ENCODE data around the gene SKIDA1. TPM values are rescaled to one million over a fixed set of nuclear protein-coding genes. Genes with fewer than 3 reads are reported as not detected.

The SKIDA1 gene
- total and polyA plus RNA-seq, 4 experiments from 2014 or later, result 0.13 to 0.94 (median 0.56) TPM

DNA sequence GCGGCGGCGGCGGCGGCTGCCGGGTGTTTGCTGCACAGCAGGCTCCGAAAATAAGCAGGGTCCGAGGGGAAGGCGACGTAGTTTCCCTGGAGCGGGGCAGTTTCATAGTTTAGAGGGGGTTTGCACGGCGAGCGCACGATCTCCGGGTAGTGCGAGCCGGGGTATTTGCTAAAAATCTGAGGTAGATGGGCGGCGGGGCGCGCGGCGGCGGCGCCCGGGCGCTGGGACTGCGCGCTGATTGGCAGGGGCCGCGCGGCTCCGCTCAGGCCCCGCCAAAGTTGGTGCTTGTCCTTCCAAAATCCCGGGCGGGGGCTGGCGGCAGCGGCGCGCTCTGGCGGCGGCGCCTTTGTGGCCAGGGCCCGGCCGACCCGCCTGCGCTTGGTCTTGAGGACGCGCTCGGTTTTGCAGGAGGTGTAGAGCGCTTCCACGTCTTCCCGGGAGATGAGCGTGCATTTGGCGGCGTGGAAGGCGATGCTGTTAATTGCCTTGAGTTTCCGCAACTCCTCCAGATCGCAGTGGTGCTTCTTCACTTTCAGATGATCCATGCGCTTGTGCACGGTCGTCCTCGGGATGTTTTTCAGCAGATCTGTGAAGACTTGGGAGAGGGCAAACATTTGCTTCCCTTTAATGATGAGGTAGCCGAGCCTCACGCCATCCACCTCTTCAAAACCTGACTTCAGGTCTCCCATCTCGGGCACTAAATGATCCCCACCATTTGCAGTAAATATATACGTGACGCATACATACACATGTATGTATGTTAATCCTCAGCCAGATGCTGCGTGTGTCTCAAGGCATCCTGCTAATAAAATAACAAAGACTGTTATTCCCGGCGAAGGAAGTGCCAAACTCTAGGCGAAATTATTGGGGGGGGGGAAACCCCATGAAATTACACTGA, 8.1 kb downstream of the SKIDA1 start:
- Mint-ChIP-seq H3K27ac (peak overlapping the region in 5 of 7 donors; percentile 12 to 90 (median 71)), H3K4me1 (peaks cover 23 to 50% (median 32%) of the 10 kb centered on the region in 4 donors)
- CTCF ChIA-PET (ENCODE audit: partially characterized antibody), result interaction anchor here (0.7 to 1.4 kb wide), 3 partner anchors 16 to 42 kb away, joined by 3 to 10 read pairs (median 3); partner anchors contain the start of gene MLLT10

GRCh38 chr10:21516242-21517131, 9.0 kb downstream of the SKIDA1 start:
- intact Hi-C loops (cut with micrococcal nuclease), result loop anchor here (1.0 kb wide), 3 partner anchors 9 to 19 kb away; partner anchors contain the start of genes MLLT10 and SKIDA1
- no peaks in the 10 kb centered on the region for H3K36me3 Mint-ChIP-seq
- peaks cover 63 to 76% of the 10 kb centered on the region in 2 donors for H3K27me3 Mint-ChIP-seq
- peak; percentile 46 to 64 (median 55) for DNase-seq
- peak overlapping the region in 1 of 7 donors; percentile 77 for H3K27ac Mint-ChIP-seq
- Histone ChIP-seq H3K4me1 (ENCODE audit: insufficient read depth, low read length) (peaks cover 37% of the 10 kb centered on the region), H3K36me3 (ENCODE audit: insufficient read depth, low read length) (no peaks in the 10 kb centered on the region), H3K27me3 (ENCODE audit: insufficient read depth, low read length) (peaks cover 76% of the 10 kb centered on the region), H3K9me3 (ENCODE audit: control insufficient read depth in 1 of 2, low read length in 2 of 2) (no peaks in the 10 kb centered on the region), H3K27ac (ENCODE audit: low read depth, low read length) (no peak overlapping the region), H3K4me3 (ENCODE audit: low read length in 2 of 2) (peak overlapping the region in 1 of 2 donors; percentile 39)
- ChIA-PET POLR2A (ENCODE audit: partially characterized antibody) (interaction anchor here (0.8 to 3.1 kb wide), 5 partner anchors 10 to 486 kb away, joined by 3 to 28 read pairs (median 9); partner anchors contain the start of genes DNAJC1 and SKIDA1), CTCF (ENCODE audit: partially characterized antibody) (interaction anchor here (1.1 kb wide), 1 partner anchor 19 kb away, joined by 4 read pairs; no protein-coding TSS in a partner anchor)
- peak overlapping the region; percentile 68 to 89 (median 76) for H3K4me3 Mint-ChIP-seq
- H3K4me1 Mint-ChIP-seq, result peaks cover 23 to 50% (median 32%) of the 10 kb centered on the region in 4 donors
- peaks cover 0 to 9% (median 0%) of the 10 kb centered on the region in 8 donors for H3K9me3 Mint-ChIP-seq

More for the DNA sequence above, 8.1 kb downstream of the SKIDA1 start:
- H3K9me3 ChIP-seq (ENCODE audit: control insufficient read depth in 1 of 2, low read length in 2 of 2), result no peaks in the 10 kb centered on the region
- peak overlapping the region in 1 of 2 donors; percentile 37 for H3K4me3 ChIP-seq (ENCODE audit: low read length in 2 of 2)
- H3K36me3 ChIP-seq (ENCODE audit: insufficient read depth, low read length), result no peaks in the 10 kb centered on the region
- peaks cover 0 to 9% (median 0%) of the 10 kb centered on the region in 8 donors for H3K9me3 Mint-ChIP-seq
- POLR2A ChIA-PET (ENCODE audit: partially characterized antibody), result interaction anchor here (1.0 to 3.8 kb wide), 7 partner anchors 9 to 919 kb away, joined by 3 to 28 read pairs (median 14); partner anchors contain the start of genes DNAJC1, MLLT10 and SKIDA1
- peak in 3 of 5 donors; percentile 29 to 38 (median 37) for DNase-seq
- H3K27ac ChIP-seq (ENCODE audit: low read depth, low read length), result no peak overlapping the region
- peaks cover 67% of the 10 kb centered on the region for H3K27me3 ChIP-seq (ENCODE audit: insufficient read depth, low read length)
- H3K4me3 Mint-ChIP-seq, result peak overlapping the region; percentile 68 to 90 (median 85)
- intact Hi-C loops (cut with micrococcal nuclease), result loop anchor here (1.0 kb wide), 3 partner anchors 8 to 20 kb away; partner anchors contain the start of genes MLLT10 and SKIDA1
- H3K4me1 ChIP-seq (ENCODE audit: insufficient read depth, low read length), result peaks cover 37% of the 10 kb centered on the region
- H3K36me3 Mint-ChIP-seq, result no peaks in the 10 kb centered on the region
- H3K27me3 Mint-ChIP-seq, result peaks cover 60 to 73% of the 10 kb centered on the region in 2 donors

DNA sequence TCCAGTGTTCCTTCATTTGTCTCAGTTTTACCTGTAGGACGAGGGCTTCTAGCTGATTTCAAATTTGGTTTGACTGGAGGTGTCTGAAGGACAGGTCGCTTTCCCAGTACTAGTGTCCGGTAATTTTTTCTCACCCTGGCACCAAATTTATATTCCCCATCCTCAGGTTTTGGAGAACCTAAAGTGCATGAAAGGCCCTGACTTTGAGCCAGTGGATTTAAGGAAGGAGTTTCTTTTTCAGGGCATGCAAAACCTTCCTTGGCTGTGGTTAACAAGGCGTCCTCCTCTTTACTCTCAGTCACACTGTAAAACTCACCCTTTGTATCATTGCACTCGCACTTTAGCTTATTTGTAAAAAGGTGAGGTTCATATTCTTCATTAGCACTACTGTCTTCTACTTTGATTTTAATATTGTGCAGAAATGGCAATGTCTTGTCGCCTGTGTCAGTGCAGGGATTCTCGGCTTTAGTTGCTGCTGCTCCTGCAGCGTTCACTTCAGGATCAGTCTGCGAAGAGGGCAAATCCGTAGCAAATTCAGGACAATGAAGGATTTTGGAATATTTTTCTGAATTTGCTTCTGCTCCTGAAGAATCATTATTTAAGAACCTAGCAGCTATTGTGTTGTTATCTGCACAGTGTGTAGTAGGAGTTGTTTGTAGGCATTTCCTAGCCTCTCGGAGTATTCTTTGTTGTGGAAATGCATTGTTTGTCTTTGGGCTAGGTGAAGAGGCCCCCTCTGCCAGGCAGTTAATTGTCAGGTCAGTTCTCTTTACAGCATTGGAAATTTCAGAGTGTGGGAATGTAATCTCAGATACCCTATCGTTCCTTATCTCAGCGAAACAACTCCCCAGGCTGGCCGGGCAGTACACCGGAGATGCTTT, 9.9 kb downstream of the SKIDA1 start:
- peaks cover 71% of the 10 kb centered on the region for H3K27me3 ChIP-seq (ENCODE audit: insufficient read depth, low read length)
- intact Hi-C loops (cut with micrococcal nuclease), result no loop called here

GRCh38 chr10:21514818-21515351, 10.6 kb downstream of the SKIDA1 start:
- intact Hi-C loops (cut with micrococcal nuclease), result no loop called here
- Mint-ChIP-seq H3K4me3 (no peak overlapping the region), H3K9me3 (peaks cover 0 to 9% (median 0%) of the 10 kb centered on the region in 8 donors)

More for the DNA sequence above, 9.9 kb downstream of the SKIDA1 start:
- H3K36me3 ChIP-seq (ENCODE audit: insufficient read depth, low read length), result no peaks in the 10 kb centered on the region
- CTCF ChIA-PET (ENCODE audit: partially characterized antibody), result interaction anchor here (0.8 to 1.1 kb wide), 2 partner anchors 18 to 20 kb away, joined by 4 read pairs; no protein-coding TSS in a partner anchor
- H3K4me1 ChIP-seq (ENCODE audit: insufficient read depth, low read length), result peaks cover 37% of the 10 kb centered on the region
- no peaks in the 10 kb centered on the region for H3K9me3 ChIP-seq (ENCODE audit: control insufficient read depth in 1 of 2, low read length in 2 of 2)
- no peak for DNase-seq
- no peak overlapping the region for H3K4me3 ChIP-seq (ENCODE audit: low read length in 2 of 2)
- Mint-ChIP-seq H3K27me3 (peaks cover 60 to 72% of the 10 kb centered on the region in 2 donors), H3K36me3 (no peaks in the 10 kb centered on the region), H3K9me3 (peaks cover 0 to 9% (median 0%) of the 10 kb centered on the region in 8 donors), H3K4me1 (peaks cover 23 to 45% (median 32%) of the 10 kb centered on the region in 4 donors), H3K4me3 (peak overlapping the region; percentile 53 to 85 (median 68)), H3K27ac (peak overlapping the region in 2 of 7 donors; percentile 41 to 77)
- POLR2A ChIA-PET (ENCODE audit: partially characterized antibody), result interaction anchor here (0.8 to 3.1 kb wide), 4 partner anchors 11 to 487 kb away, joined by 3 to 28 read pairs (median 8); partner anchors contain the start of genes DNAJC1 and SKIDA1
- no peak overlapping the region for H3K27ac ChIP-seq (ENCODE audit: low read depth, low read length)

GRCh38 chr10:21514129-21514817, 11.2 kb downstream of the SKIDA1 start:
- CTCF ChIA-PET (ENCODE audit: partially characterized antibody), result no interaction called here
- H3K36me3 ChIP-seq (ENCODE audit: insufficient read depth, low read length), result no peaks in the 10 kb centered on the region
- Mint-ChIP-seq H3K9me3 (peaks cover 0 to 9% (median 0%) of the 10 kb centered on the region in 8 donors), H3K4me3 (no peak overlapping the region), H3K27me3 (peaks cover 50 to 62% of the 10 kb centered on the region in 2 donors), H3K36me3 (no peaks in the 10 kb centered on the region), H3K4me1 (peaks cover 16 to 32% (median 23%) of the 10 kb centered on the region in 4 donors), H3K27ac (no peak overlapping the region)
- peaks cover 28% of the 10 kb centered on the region for H3K4me1 ChIP-seq (ENCODE audit: insufficient read depth, low read length)
- no peaks in the 10 kb centered on the region for H3K9me3 ChIP-seq (ENCODE audit: control insufficient read depth in 1 of 2, low read length in 2 of 2)
- POLR2A ChIA-PET (ENCODE audit: partially characterized antibody), result interaction anchor here (3.1 kb wide), 1 partner anchor 12 kb away, joined by 28 read pairs; the partner anchor contains the start of gene SKIDA1
- no peak overlapping the region for H3K4me3 ChIP-seq (ENCODE audit: low read length in 2 of 2)
- H3K27ac ChIP-seq (ENCODE audit: low read depth, low read length), result no peak overlapping the region
- peaks cover 61% of the 10 kb centered on the region for H3K27me3 ChIP-seq (ENCODE audit: insufficient read depth, low read length)
- DNase-seq, result no peak
- intact Hi-C loops (cut with micrococcal nuclease), result no loop called here

More at GRCh38 chr10:21514818-21515351, 10.6 kb downstream of the SKIDA1 start:
- Histone ChIP-seq H3K27me3 (ENCODE audit: insufficient read depth, low read length) (peaks cover 67% of the 10 kb centered on the region), H3K4me3 (ENCODE audit: low read length in 2 of 2) (no peak overlapping the region), H3K27ac (ENCODE audit: low read depth, low read length) (no peak overlapping the region), H3K9me3 (ENCODE audit: control insufficient read depth in 1 of 2, low read length in 2 of 2) (no peaks in the 10 kb centered on the region), H3K36me3 (ENCODE audit: insufficient read depth, low read length) (no peaks in the 10 kb centered on the region), H3K4me1 (ENCODE audit: insufficient read depth, low read length) (peaks cover 34% of the 10 kb centered on the region)
- peak overlapping the region in 1 of 7 donors; percentile 77 for H3K27ac Mint-ChIP-seq
- CTCF ChIA-PET (ENCODE audit: partially characterized antibody), result interaction anchor here (0.8 kb wide), 1 partner anchor 19 kb away, joined by 4 read pairs; no protein-coding TSS in a partner anchor
- H3K4me1 Mint-ChIP-seq, result peaks cover 20 to 38% (median 30%) of the 10 kb centered on the region in 4 donors
- no peaks in the 10 kb centered on the region for H3K36me3 Mint-ChIP-seq
- DNase-seq, result no peak
- H3K27me3 Mint-ChIP-seq, result peaks cover 56 to 67% of the 10 kb centered on the region in 2 donors
- POLR2A ChIA-PET (ENCODE audit: partially characterized antibody), result interaction anchor here (2.3 to 3.1 kb wide), 2 partner anchors 12 to 19 kb away, joined by 9 to 28 read pairs; partner anchors contain the start of gene SKIDA1
